Gastrocnemius medialis (tissue), 4 donors: ENCODE results near the gene SLC26A4. TPM values are rescaled to one million over a fixed set of nuclear protein-coding genes. Genes with fewer than 3 reads are reported as not detected.

Experiments
- ATAC-seq, 2 donors: fragments of 150-250 bp; one replicate each; pipeline ENCODE4 v1.9.1; 2016
- DNase-seq, 2 donors: peaks; one replicate each; pipeline ENCODE4 v3.0.0-alpha.2; 2019
- H3K27ac ChIP-seq, 4 donors: fragments of 200-600 bp; sonication (generic); 1 replicate in 1 of 4; 2 replicates in 3 of 4; pipeline ENCODE4 v1.5.1; 2016 to 2018; ENCODE audit warnings: mild to moderate bottlenecking in 2 of 4, moderate library complexity in 1 of 4
- H3K27me3 ChIP-seq, 3 donors: fragments of 200-600 bp; sonication (generic) in 2 of 3; 1 replicate in 1 of 3; 2 replicates in 2 of 3; pipeline versions ENCODE4 v1.5.1 to v1.6.0; 2016 to 2019; ENCODE audit warnings: mild to moderate bottlenecking in 1 of 3, moderate library complexity in 1 of 3
- H3K36me3 ChIP-seq, 2 donors: fragments of 200-600 bp; sonication (generic) in 1 of 2; one replicate each; pipeline ENCODE4 v1.5.1; 2017 to 2018
- H3K4me1 ChIP-seq, 2 donors: fragments of 200-600 bp; sonication (generic) in 1 of 2; one replicate each; pipeline ENCODE4 v1.5.1; 2016 to 2017; ENCODE audit warnings: mild to moderate bottlenecking in 2 of 2
- H3K4me3 ChIP-seq, 4 donors: fragments of 200-600 bp; sonication (generic) in 3 of 4; 1 replicate in 1 of 4; 2 replicates in 3 of 4; pipeline ENCODE4 v1.5.1; 2016 to 2019; ENCODE audit warnings: mild to moderate bottlenecking in 2 of 4
- H3K9me3 ChIP-seq, 3 donors: fragments of 200-600 bp; sonication (generic) in 2 of 3; 1 replicate in 1 of 3; 2 replicates in 2 of 3; pipeline ENCODE4 v1.5.1; 2016 to 2019
- POLR2A ChIP-seq, 2 donors: fragments of 450-650 bp; IDR thresholded peaks; one replicate each; pipeline ENCODE4 v1.6.1; 2017; ENCODE audit warnings: antibody characterized with exemption in 2 of 2, mild to moderate bottlenecking in 2 of 2, moderate library complexity in 2 of 2
- in situ Hi-C, 4 donors: fragments of 200-750 bp; cut with MboI; loops; one replicate each; pipeline versions ENCODE4 v1.15.0 to v1.8.0; 2017; ENCODE audit warnings: low sequenced_read_pairs in 4 of 4
- intact Hi-C: fragments of 100-400 bp; cut with DNase I; formaldehyde crosslinking; loops from one replicate; pipeline ENCODE4 v1.15.1; 2023; ENCODE audit warnings: low total_unique reads
- total RNA-seq, 4 donors: library from RNA; depleted of rRNA; stranded (reverse); fragments of >200 nt; gene quantifications; one replicate each; pipeline versions ENCODE4 v1.1.0 to v1.2.3, GENCODE V29; 2016
- TF ChIP-seq, protein P1 (sequence below), 5 experiments: fragments of 450-650 bp in 3 of 5; fragments of 200-600 bp in 2 of 5; sonication (generic) in 2 of 5; IDR thresholded peaks in 4 of 5; conservative IDR thresholded peaks in 1 of 5; 1 replicate in 4 of 5; 2 replicates in 1 of 5; pipeline ENCODE4 v1.5.1; 2016 to 2019; ENCODE audit warnings: antibody characterized with exemption in 5 of 5, mild to moderate bottlenecking in 3 of 5, moderate library complexity in 3 of 5

The SLC26A4 gene
- total RNA-seq, 4 donors from 2014 or later, result 0.09 to 2.5 (median 0.20) TPM; not detected in 1

DNA sequence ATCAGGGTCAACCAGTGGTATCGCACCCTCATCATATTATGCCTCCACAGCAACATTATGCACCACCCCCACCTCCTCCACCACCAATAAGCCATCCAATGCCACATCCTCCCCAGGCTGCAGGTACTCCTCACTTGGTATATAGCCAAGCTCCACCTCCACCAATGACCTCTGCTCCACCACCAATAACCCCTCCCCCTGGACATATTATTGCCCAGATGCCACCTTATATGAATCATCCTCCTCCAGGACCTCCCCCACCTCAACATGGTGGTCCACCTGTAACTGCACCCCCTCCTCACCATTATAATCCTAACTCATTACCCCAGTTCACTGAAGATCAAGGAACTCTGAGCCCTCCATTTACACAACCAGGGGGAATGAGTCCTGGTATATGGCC, 98.0 kb downstream of the SLC26A4 start:
- ATAC-seq, result no peak
- TF ChIP-seq, protein P1, sequence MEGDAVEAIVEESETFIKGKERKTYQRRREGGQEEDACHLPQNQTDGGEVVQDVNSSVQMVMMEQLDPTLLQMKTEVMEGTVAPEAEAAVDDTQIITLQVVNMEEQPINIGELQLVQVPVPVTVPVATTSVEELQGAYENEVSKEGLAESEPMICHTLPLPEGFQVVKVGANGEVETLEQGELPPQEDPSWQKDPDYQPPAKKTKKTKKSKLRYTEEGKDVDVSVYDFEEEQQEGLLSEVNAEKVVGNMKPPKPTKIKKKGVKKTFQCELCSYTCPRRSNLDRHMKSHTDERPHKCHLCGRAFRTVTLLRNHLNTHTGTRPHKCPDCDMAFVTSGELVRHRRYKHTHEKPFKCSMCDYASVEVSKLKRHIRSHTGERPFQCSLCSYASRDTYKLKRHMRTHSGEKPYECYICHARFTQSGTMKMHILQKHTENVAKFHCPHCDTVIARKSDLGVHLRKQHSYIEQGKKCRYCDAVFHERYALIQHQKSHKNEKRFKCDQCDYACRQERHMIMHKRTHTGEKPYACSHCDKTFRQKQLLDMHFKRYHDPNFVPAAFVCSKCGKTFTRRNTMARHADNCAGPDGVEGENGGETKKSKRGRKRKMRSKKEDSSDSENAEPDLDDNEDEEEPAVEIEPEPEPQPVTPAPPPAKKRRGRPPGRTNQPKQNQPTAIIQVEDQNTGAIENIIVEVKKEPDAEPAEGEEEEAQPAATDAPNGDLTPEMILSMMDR (IDR thresholded peaks at IDR 0.05 in 4 of 5, conservative IDR thresholded peaks at IDR 0.05 in 1 of 5), result no peak
- no peak for TF ChIP-seq POLR2A (IDR thresholded peaks at IDR 0.05)
- no peaks in the 10 kb centered on the region for H3K9me3 ChIP-seq
- no peak overlapping the region for H3K4me3 ChIP-seq
- no peak overlapping the region for H3K27ac ChIP-seq
- H3K27me3 ChIP-seq, result no peaks in the 10 kb centered on the region
- no peaks in the 10 kb centered on the region for H3K4me1 ChIP-seq
- intact Hi-C loops, result no loop called here
- DNase-seq, result no peak
- peaks cover 0 to 69% of the 10 kb centered on the region in 2 donors for H3K36me3 ChIP-seq
- in situ Hi-C loops, result no loop called here

DNA sequence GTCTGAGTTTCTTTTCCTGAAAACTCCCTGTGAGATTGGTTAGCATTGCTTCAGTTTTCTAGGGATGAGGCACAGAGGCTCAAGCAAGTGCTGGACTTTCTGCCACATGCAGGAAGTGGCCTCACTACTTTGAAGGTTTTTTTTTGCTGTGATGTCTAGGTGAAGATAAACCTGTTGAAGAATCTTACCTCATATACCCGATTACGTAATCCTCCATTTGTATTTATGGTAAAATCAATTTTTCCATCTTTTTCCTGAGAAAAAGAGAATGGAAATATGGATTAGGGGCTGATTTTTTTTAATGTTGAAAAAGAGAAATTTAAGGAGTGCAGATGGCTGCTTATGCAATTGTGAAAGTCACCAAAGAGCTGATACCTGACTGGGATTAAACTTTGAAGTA, 106.8 kb downstream of the SLC26A4 start:
- Histone ChIP-seq H3K27ac (no peak overlapping the region), H3K4me3 (no peak overlapping the region), H3K9me3 (no peaks in the 10 kb centered on the region), H3K36me3 (no peaks in the 10 kb centered on the region), H3K4me1 (no peaks in the 10 kb centered on the region), H3K27me3 (no peaks in the 10 kb centered on the region)
- DNase-seq (no peak), ATAC-seq (no peak)
- in situ Hi-C loops, result no loop called here
- intact Hi-C loops, result no loop called here
- TF ChIP-seq, protein P1 (IDR thresholded peaks at IDR 0.05 in 4 of 5, conservative IDR thresholded peaks at IDR 0.05 in 1 of 5), result no peak
- TF ChIP-seq POLR2A (IDR thresholded peaks at IDR 0.05), result no peak

Other genes with a start within 250 kb of the SLC26A4 start
- not detected for gene GPR22, start 190.8 kb upstream of the SLC26A4 start, total RNA-seq
- gene COG5, start 96.9 kb upstream of the SLC26A4 start, total RNA-seq, result 10 to 100 TPM; 20.8 to 49.7 (median 25.7) TPM
- 1 to 10 TPM; 3.1 to 5.8 (median 3.6) TPM for gene DUS4L, start 96.9 kb upstream of the SLC26A4 start, total RNA-seq
- gene BCAP29, start 80.6 kb upstream of the SLC26A4 start, total RNA-seq, result 100 to 1,000 TPM; 125 to 152 (median 129) TPM
- gene CBLL1, start 83.3 kb downstream of the SLC26A4 start, total RNA-seq, result 10 to 100 TPM; 21.6 to 49.6 (median 34.8) TPM
- gene SLC26A3, start 142.4 kb downstream of the SLC26A4 start, total RNA-seq, result 10 to 100 TPM in 1 of 4 donors, not detected in 3; 12.7 TPM
- 100 to 1,000 TPM; 110 to 157 (median 146) TPM for gene DLD, start 230.4 kb downstream of the SLC26A4 start, total RNA-seq